ENCODE measurements around the gene STARD10.

GRCh38 chr11:72762641-72763304, 31.1 kb downstream of the STARD10 start:
- TF ChIP-seq CTCF (IDR thresholded peaks at IDR 0.05; ENCODE audit: insufficient read depth, low read depth, low read length) (no peak), EZH2 (IDR thresholded peaks at IDR 0.05; ENCODE audit: insufficient read depth, low read length) (no peak)

All from astrocyte (in vitro differentiated cells and primary cell).